Stimulated activated CD4-positive, alpha-beta T cell treated with anti-CD3 and anti-CD28 coated beads, Interleukin-12 subunit alpha, Interleukin-12 subunit beta, amount 100 ng/mL, for 24 hours (primary cell): Measurements from ENCODE around the gene ZMIZ2.
"Not testable (repeated sequence)": the region's sequence is repeated elsewhere in the genome, so short reads cannot be mapped to it uniquely, and the experiment has no call there.

Experiments
- DNase-seq, 2 experiments: peaks; one replicate each; pipeline ENCODE4 v3.0.0-alpha.2; 2020; ENCODE audit warnings: low read depth in 2 of 2

ZMIZ2 gene

GRCh38 chr7:44748045-44748947 is at the start of gene ZMIZ2:
Gene ZMIZ2, plus strand, starts transcription at chr7:44748847. Its CDS starts 7,403 bp downstream, at chr7:44756250.
- peak; percentile 82 to 87 for DNase-seq

- not testable (repeated sequence) for DNase-seq
These were observed 49.0 kb upstream of the ZMIZ2 start for GRCh38 chr7:44699598-44699997.

- no peak for DNase-seq
These were observed 48.3 kb upstream of the ZMIZ2 start for GRCh38 chr7:44700322-44700721.

GRCh38 chr7:44703391-44703790 is 45.3 kb upstream of the ZMIZ2 start:
- DNase-seq: not testable (repeated sequence)

GRCh38 chr7:44703921-44704320 is 44.7 kb upstream of the ZMIZ2 start:
- DNase-seq: no peak

GRCh38 chr7:44705434-44705833 is 43.2 kb upstream of the ZMIZ2 start:
- DNase-seq: no peak

- no peak for DNase-seq
These were observed 41.7 kb upstream of the ZMIZ2 start for GRCh38 chr7:44706788-44707557.

- no peak for DNase-seq
These were observed 41.0 kb upstream of the ZMIZ2 start for GRCh38 chr7:44707558-44708230.

GRCh38 chr7:44709011-44709915 is 39.4 kb upstream of the ZMIZ2 start:
- DNase-seq: no peak

GRCh38 chr7:44709945-44710596 is 38.6 kb upstream of the ZMIZ2 start:
- no peak for DNase-seq

GRCh38 chr7:44711528-44711927 is 37.1 kb upstream of the ZMIZ2 start:
- DNase-seq: no peak

GRCh38 chr7:44712012-44712411 is 36.6 kb upstream of the ZMIZ2 start:
- no peak for DNase-seq

- no peak for DNase-seq
These were observed 35.5 kb upstream of the ZMIZ2 start for GRCh38 chr7:44713141-44713540.

- DNase-seq: no peak
These were observed 34.8 kb upstream of the ZMIZ2 start for GRCh38 chr7:44713680-44714335.

GRCh38 chr7:44716205-44716604 is 32.4 kb upstream of the ZMIZ2 start:
- DNase-seq: no peak

- DNase-seq: no peak
These were observed 28.3 kb upstream of the ZMIZ2 start for GRCh38 chr7:44720301-44720700.

GRCh38 chr7:44724276-44724675 is 24.4 kb upstream of the ZMIZ2 start:
- DNase-seq: no peak

GRCh38 chr7:44726250-44726649 is 22.4 kb upstream of the ZMIZ2 start:
- not testable (repeated sequence) for DNase-seq

GRCh38 chr7:44727158-44727936 is 21.3 kb upstream of the ZMIZ2 start:
- DNase-seq: no peak
